Measurements from ENCODE around the gene CD2.

DNA sequence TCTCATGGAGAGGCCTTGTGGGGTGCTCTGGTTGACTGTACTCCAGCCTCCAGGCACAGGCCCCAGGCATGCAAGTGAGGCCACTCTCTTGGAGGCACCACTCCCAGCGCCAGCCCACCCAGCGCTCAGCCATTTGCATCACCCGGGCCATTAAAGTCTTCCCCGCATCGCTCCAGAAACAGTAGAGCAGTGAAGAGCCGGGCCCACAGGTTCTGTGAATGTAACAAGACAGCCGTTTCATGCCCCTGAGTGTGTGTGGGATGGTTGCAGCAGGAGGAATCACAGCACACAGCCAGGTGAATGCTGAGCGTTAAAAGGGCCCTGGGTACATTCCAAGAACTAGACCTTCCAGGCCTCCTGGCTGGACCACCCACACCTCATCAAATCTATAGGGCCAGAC, 19.0 kb upstream of the CD2 start:
- TF ChIP-seq, protein P1, sequence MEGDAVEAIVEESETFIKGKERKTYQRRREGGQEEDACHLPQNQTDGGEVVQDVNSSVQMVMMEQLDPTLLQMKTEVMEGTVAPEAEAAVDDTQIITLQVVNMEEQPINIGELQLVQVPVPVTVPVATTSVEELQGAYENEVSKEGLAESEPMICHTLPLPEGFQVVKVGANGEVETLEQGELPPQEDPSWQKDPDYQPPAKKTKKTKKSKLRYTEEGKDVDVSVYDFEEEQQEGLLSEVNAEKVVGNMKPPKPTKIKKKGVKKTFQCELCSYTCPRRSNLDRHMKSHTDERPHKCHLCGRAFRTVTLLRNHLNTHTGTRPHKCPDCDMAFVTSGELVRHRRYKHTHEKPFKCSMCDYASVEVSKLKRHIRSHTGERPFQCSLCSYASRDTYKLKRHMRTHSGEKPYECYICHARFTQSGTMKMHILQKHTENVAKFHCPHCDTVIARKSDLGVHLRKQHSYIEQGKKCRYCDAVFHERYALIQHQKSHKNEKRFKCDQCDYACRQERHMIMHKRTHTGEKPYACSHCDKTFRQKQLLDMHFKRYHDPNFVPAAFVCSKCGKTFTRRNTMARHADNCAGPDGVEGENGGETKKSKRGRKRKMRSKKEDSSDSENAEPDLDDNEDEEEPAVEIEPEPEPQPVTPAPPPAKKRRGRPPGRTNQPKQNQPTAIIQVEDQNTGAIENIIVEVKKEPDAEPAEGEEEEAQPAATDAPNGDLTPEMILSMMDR (conservative IDR thresholded peaks at IDR 0.05; ENCODE audit: low read depth, low read length): no peak
- no peak for TF ChIP-seq EZH2 (IDR thresholded peaks at IDR 0.05; ENCODE audit: borderline replicate concordance, low read depth, low read length, poor library complexity, severe bottlenecking)

Measured in A673 (cell line).